Measurements from ENCODE around the gene MTR.

DNA sequence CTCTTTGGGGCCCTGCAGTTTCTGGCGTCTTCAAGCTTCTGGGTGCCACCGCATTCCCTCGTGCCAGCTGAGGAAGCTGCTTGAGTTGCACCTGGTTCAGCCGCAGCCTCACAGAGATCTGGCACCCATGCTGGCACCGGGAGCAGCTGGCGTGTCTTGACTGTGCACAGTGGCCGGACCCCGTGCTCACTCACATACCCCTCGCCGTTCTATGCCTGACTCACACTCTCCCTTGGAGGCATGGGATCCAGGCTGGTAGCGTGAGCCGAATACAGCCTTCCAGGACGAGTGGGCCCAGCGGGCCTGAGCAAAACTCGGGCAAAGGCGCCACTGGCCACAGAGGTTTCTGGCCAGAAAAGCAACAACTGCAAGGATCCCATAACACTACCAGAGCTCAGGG lies 8.6 kb upstream of the MTR start:
- TF ChIP-seq POLR2A (IDR thresholded peaks at IDR 0.05; ENCODE audit: low read length), result no peak
- TF ChIP-seq, protein P1, sequence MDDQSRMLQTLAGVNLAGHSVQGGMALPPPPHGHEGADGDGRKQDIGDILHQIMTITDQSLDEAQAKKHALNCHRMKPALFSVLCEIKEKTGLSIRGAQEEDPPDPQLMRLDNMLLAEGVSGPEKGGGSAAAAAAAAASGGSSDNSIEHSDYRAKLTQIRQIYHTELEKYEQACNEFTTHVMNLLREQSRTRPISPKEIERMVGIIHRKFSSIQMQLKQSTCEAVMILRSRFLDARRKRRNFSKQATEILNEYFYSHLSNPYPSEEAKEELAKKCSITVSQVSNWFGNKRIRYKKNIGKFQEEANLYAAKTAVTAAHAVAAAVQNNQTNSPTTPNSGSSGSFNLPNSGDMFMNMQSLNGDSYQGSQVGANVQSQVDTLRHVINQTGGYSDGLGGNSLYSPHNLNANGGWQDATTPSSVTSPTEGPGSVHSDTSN (IDR thresholded peaks at IDR 0.05), result no peak
- TF ChIP-seq KDM1A (IDR thresholded peaks at IDR 0.05; ENCODE audit: low read depth), result no peak
- TF ChIP-seq, protein P2, sequence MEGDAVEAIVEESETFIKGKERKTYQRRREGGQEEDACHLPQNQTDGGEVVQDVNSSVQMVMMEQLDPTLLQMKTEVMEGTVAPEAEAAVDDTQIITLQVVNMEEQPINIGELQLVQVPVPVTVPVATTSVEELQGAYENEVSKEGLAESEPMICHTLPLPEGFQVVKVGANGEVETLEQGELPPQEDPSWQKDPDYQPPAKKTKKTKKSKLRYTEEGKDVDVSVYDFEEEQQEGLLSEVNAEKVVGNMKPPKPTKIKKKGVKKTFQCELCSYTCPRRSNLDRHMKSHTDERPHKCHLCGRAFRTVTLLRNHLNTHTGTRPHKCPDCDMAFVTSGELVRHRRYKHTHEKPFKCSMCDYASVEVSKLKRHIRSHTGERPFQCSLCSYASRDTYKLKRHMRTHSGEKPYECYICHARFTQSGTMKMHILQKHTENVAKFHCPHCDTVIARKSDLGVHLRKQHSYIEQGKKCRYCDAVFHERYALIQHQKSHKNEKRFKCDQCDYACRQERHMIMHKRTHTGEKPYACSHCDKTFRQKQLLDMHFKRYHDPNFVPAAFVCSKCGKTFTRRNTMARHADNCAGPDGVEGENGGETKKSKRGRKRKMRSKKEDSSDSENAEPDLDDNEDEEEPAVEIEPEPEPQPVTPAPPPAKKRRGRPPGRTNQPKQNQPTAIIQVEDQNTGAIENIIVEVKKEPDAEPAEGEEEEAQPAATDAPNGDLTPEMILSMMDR (IDR thresholded peaks at IDR 0.05), result no peak
- TF ChIP-seq EP300 (IDR thresholded peaks at IDR 0.05), result no peak
- TF ChIP-seq RNF2 (IDR thresholded peaks at IDR 0.05; ENCODE audit: borderline replicate concordance, low read depth), result no peak
- TF ChIP-seq MAZ (IDR thresholded peaks at IDR 0.05; ENCODE audit: borderline replicate concordance, low read depth, low read length), result no peak
